ENCODE results near the gene HKDC1.
"Not testable (repeated sequence)": the region's sequence is repeated elsewhere in the genome, so short reads cannot be mapped to it uniquely, and the experiment has no call there.

Gene HKDC1

GRCh38 chr10:69281507-69282413, 61.6 kb downstream of the HKDC1 start:
- DNase-seq, result no peak

- DNase-seq, result not testable (repeated sequence)
These were observed 64.3 kb downstream of the HKDC1 start for GRCh38 chr10:69284402-69284801.

DNA sequence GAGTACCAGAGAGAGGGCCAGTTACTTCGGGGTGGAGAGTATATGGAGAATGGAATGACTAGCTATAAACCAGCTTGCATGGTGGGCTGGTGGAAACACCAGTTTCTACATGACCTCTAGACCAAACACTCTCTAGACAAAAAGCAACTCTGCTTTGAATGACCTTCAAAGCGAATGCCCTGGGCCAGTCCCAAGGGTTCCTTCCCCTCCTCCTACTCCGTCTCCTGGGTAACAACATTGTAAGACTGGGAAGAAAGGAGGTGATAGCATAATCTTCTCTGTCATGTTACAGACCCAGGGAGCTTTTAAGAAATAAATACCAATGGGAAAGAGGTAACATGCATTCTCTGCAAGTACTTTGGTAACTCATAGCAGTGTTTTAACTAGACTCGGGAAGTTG, 65.6 kb downstream of the HKDC1 start:
- DNase-seq, result no peak

GRCh38 chr10:69287181-69287580, 67.0 kb downstream of the HKDC1 start:
- no peak for DNase-seq

- DNase-seq, result no peak
These were observed 70.9 kb downstream of the HKDC1 start for GRCh38 chr10:69290993-69291392.

DNA sequence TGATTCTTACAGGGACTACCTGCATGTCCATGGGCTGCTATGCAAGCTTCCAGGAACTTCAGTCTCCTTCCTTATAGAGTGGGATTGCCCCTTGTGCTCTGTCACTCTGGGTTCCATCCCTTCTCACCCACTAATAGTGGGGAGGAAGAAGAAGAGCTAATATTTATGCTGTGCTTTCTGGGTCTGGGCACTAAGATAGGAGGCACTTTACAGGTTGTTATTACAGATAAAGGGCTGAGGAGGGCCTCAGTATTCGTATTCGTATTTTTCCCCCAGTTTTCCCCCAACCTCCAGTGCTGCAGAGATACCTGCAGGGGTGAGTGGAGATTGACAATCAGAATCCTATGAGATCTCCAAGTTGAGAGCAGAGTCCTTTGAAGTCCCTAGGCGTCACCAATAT, 72.3 kb downstream of the HKDC1 start:
- no peak for DNase-seq

DNA sequence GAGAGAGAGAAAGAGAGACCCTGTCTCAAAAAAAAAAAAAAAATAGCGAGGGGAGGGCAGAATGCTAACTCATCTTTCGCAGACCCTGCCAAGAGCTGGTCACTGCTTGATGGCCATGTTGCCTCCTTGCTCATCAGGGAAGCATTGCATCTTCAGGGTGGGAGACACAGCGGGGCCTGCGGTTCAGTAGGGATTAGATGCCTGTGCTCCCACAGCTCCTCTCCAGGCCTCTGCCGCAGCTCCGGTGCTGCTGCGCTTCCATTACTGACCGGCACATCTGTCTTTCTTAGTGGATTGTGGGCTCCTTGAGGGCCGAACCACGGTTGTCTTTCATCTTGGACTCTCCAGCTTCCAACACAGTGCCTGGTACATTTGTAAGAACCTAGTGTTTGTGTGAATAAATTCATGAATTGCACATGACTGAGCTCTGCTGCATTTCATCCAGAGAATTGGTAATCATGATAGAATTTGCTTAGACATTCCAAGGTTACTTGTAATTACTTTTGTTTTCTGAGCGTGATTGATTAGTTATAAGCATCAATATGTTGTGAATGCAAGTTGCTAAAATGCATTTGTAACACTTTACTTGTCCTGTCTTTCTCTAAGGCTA, 75.0 kb downstream of the HKDC1 start:
- no peak for DNase-seq

GRCh38 chr10:69303632-69304051, 83.5 kb downstream of the HKDC1 start:
- DNase-seq, result no peak

- DNase-seq, result no peak
These were observed 86.3 kb downstream of the HKDC1 start for GRCh38 chr10:69306421-69306820.

DNA sequence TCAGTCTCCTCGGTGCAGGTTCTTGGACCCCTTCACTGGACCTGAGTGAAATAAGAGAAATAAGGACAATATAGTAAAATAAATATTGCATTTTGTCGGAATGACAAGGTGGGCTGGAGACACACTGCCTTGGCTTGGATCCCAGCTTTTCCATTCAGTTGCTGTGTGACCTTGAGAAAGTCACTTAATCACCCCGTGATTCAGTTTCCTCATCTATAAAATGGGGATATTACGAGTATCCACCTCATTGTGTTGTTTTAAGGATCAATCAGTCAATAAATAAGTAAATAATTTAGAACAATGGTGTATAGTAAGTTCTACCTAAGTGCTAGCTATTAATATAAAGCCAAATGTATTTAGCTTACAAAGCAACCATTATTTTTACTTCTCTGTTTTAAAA, 87.3 kb downstream of the HKDC1 start:
- DNase-seq, result no peak

GRCh38 chr10:69308304-69308703, 88.2 kb downstream of the HKDC1 start:
- not testable (repeated sequence) for DNase-seq

DNA sequence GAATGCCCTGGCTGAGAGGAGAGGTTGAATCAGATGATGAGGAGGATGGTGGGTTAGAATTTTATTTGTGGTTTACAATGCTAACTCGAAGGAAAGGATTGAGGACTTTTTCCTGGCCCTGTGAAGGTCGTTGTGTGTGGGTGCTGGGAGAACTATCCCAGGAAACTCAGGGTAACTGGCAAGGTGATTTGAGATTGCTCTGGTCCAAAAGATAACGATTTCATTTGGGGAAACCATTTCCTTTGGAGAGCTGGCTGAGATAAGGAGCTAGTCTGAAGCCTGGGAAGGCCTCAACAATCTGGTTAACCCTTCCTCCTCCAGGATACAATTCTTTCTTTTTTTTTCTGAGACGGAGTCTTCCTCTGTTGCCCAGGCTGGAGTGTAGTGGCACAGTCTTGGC, 91.2 kb downstream of the HKDC1 start:
- no peak for DNase-seq

- no peak for DNase-seq
These were observed 92.4 kb downstream of the HKDC1 start for GRCh38 chr10:69312528-69312927.

GRCh38 chr10:69315100-69315542, 95.0 kb downstream of the HKDC1 start:
- DNase-seq, result no peak

DNA sequence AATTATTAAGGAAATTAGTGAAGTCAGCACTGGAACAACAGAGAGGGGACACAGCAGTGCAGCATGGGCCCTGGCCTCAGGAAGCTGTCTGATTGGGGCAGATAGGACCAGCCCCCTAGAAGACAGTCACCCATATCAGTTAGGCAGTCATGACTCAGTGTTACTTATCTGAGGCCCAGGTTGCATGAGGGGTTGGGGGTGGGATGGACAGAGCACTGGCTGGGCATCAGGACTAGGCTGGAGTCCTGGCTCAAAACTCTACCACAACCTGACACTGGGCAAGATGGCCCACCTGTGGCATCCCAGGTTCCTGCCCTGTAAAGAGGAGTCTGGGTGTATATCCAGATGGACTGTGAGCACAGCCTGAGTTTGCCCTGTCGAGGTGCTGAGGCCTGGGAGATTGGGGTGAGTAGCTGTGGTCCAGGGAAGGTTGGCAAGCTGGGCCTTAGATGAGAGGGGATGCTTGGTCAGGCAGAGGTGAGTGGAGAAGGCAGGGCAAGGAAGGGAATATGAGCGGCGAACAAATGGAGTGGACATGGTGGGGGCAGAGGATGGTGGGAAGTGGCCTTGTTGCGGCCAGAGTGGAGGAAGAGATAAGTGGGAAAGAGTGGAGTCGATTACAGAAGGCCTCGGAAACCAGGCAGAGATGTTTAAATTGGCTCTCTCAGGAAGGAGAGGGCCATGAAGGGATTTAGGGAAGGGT, 95.6 kb downstream of the HKDC1 start:
- no peak for DNase-seq

- no peak for DNase-seq
These were observed 96.4 kb downstream of the HKDC1 start for GRCh38 chr10:69316313-69317059.
